Nephron (organoid): ENCODE results near the gene ACOX1.

Experiments
- H3K27ac Mint-ChIP-seq, 3 experiments: 2 replicates each; pipeline ENCODE4 v1.8.0; 2020; ENCODE audit warnings: mixed read lengths in 3 of 3, mild to moderate bottlenecking in 2 of 3, moderate library complexity in 1 of 3
- H3K27me3 Mint-ChIP-seq: 2 replicates; pipeline ENCODE4 v1.8.0; 2021; ENCODE audit warnings: low read depth, mild to moderate bottlenecking, moderate library complexity, mixed read lengths
- H3K36me3 Mint-ChIP-seq: 2 replicates; pipeline ENCODE4 v1.8.0; 2020; ENCODE audit warnings: low read depth, mixed read lengths
- H3K4me1 Mint-ChIP-seq: 2 replicates; pipeline ENCODE4 v1.8.0; 2020; ENCODE audit warnings: mixed read lengths
- H3K4me3 Mint-ChIP-seq, 3 experiments: 2 replicates each; pipeline ENCODE4 v1.8.0; 2020; ENCODE audit warnings: mild to moderate bottlenecking in 3 of 3, mixed read lengths in 3 of 3, moderate library complexity in 2 of 3
- H3K9me3 Mint-ChIP-seq: 2 replicates; pipeline ENCODE4 v1.8.0; 2020; ENCODE audit warnings: mixed read lengths
- TF ChIP-seq, protein P1 (sequence below), 3 experiments: fragments of 200-600 bp; sonication (generic); IDR thresholded peaks; one replicate each; pipeline ENCODE4 v1.5.0; 2021; ENCODE audit warnings: antibody characterized with exemption in 3 of 3; ENCODE audit not compliant: unreplicated experiment in 3 of 3

Gene ACOX1

DNA sequence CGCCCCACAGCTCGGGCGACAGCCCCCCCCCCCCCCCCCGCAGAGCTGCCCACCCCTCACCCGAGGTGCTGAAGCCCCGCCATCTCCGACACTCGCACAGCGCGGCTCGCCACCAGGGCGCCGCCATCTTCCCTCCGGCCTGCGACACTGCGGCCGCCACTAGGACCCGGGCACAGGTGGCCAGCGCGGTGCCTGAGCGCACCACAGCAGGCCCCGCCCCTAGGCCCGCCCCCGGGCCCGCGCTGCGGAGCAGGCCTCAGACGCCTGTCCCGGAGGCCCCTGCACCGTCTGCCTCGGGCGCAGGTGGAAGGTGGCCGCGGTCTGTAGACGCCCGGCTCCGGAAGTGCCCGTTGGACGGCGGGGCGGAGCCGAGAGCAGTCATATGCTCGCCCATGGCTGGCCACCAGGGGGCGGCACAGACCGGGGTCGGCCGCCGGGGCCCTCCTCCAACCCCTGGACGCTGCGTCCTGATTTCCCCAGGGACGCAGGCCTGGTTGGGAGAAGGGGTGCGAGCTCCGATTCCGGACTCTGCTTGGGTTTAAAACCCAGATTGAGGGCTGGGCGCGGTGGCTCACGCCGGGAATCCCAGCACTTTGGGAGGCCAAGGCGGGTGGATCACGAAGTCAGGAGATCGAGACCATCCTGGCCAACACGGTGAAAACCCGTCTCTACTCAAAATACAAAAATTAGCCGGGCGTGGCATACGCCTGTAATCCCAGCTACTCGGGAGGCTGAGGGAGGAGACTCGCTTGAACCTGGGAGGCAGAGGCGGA, 74.0 kb downstream of the ACOX1 start, which contains the start of gene MRPL38:
Gene MRPL38, minus strand, starts transcription at position 136 of the 773 bp plus-strand sequence. Its CDS starts 9 bp downstream, at position 127.
- H3K36me3 Mint-ChIP-seq = peaks cover 7% of the 10 kb centered on the region
- H3K27me3 Mint-ChIP-seq = no peaks in the 10 kb centered on the region
- TF ChIP-seq, protein P1, sequence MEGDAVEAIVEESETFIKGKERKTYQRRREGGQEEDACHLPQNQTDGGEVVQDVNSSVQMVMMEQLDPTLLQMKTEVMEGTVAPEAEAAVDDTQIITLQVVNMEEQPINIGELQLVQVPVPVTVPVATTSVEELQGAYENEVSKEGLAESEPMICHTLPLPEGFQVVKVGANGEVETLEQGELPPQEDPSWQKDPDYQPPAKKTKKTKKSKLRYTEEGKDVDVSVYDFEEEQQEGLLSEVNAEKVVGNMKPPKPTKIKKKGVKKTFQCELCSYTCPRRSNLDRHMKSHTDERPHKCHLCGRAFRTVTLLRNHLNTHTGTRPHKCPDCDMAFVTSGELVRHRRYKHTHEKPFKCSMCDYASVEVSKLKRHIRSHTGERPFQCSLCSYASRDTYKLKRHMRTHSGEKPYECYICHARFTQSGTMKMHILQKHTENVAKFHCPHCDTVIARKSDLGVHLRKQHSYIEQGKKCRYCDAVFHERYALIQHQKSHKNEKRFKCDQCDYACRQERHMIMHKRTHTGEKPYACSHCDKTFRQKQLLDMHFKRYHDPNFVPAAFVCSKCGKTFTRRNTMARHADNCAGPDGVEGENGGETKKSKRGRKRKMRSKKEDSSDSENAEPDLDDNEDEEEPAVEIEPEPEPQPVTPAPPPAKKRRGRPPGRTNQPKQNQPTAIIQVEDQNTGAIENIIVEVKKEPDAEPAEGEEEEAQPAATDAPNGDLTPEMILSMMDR (IDR thresholded peaks at IDR 0.05; ENCODE audit: unreplicated experiment in 3 of 3) = peak; percentile 98 to 100 (median 99)
- no peaks in the 10 kb centered on the region for H3K9me3 Mint-ChIP-seq
- peak within 1 kb of the TSS; percentile 87 to 96 (median 93) for H3K27ac Mint-ChIP-seq
- peak within 1 kb of the TSS; percentile 93 to 95 (median 94) for H3K4me3 Mint-ChIP-seq
- H3K4me1 Mint-ChIP-seq = no peaks in the 10 kb centered on the region

- Mint-ChIP-seq H3K27ac (no peak overlapping the region), H3K4me3 (peak overlapping the region in 2 of 3 experiments; percentile 12 to 28), H3K36me3 (peaks cover 13% of the 10 kb centered on the region), H3K9me3 (no peaks in the 10 kb centered on the region), H3K4me1 (peaks cover 3% of the 10 kb centered on the region), H3K27me3 (no peaks in the 10 kb centered on the region)
- TF ChIP-seq, protein P1 (IDR thresholded peaks at IDR 0.05; ENCODE audit: unreplicated experiment in 3 of 3) = no peak
Measured at GRCh38 chr17:75902406-75902805, 76.6 kb downstream of the ACOX1 start.

DNA sequence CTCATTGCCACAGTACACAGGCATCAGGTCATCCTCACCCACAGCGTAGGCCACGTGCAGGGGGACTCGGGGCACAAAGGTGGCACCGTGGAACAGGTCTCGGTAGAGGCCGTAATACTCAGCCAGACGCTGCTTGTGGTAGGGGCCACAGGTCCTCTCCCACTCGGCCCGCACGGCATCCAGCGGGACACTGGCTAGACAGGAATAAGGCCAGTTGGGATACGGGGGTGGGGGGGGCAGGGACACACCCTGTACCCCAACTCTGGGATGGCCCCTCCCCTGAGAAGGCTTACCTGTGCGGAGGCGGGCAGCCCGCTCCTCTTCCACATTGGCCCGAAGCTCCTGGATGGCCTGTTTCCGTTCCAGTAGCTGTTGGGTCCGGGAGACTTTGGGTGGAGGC, 77.2 kb downstream of the ACOX1 start:
- peaks cover 13% of the 10 kb centered on the region for H3K36me3 Mint-ChIP-seq
- peaks cover 5% of the 10 kb centered on the region for H3K4me1 Mint-ChIP-seq
- peak overlapping the region; percentile 25 to 59 (median 41) for H3K4me3 Mint-ChIP-seq
- no peak overlapping the region for H3K27ac Mint-ChIP-seq
- H3K9me3 Mint-ChIP-seq = no peaks in the 10 kb centered on the region
- no peaks in the 10 kb centered on the region for H3K27me3 Mint-ChIP-seq
- TF ChIP-seq, protein P1 (IDR thresholded peaks at IDR 0.05; ENCODE audit: unreplicated experiment in 3 of 3) = no peak

DNA sequence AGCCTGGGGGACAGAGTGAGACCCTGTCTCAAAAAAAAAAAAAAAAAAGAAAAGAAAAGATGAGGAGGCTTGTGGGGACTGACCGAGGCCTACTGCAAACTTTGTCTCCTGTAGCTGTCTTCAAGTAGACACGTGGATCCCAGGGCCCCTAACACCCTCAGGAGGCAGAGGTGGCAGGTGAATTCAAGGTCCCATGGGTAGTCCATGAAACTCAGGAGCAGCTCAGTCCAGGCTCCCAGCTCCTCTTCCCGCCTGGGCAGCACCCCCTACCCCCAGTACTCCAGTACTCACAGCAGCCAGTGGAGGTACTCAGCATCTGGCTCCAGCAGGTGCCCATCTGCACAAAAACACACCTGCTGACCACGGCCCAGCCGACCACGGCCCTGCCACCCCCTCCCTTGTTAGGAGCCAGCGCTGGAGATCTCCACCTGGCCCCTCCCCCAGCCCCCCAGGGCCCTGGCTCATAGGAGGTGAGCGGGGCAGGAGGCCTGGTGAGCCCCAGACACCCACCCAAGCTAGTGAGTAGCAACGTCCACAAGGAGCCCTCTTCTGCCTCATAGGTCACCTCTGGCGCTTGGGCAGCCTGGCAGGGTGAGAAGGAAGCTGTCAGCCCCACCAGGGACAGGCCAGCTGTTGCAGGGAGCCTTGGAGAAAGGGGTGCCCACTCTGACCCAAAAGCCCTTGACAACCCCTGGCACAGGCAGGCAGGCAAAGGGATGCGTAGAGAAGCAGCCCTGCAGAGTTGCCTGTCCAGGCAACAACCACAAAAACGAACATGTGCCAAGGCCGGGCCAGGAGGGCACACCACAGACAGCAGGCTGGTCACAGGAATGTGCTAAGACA, 78.1 kb downstream of the ACOX1 start:
- Mint-ChIP-seq H3K27me3 (no peaks in the 10 kb centered on the region), H3K36me3 (peaks cover 13% of the 10 kb centered on the region), H3K4me3 (peak overlapping the region; percentile 25 to 59 (median 41)), H3K4me1 (peaks cover 5% of the 10 kb centered on the region), H3K27ac (no peak overlapping the region), H3K9me3 (no peaks in the 10 kb centered on the region)
- TF ChIP-seq, protein P1 (IDR thresholded peaks at IDR 0.05; ENCODE audit: unreplicated experiment in 3 of 3) = no peak

- H3K27ac Mint-ChIP-seq = no peak overlapping the region
- TF ChIP-seq, protein P1 (IDR thresholded peaks at IDR 0.05; ENCODE audit: unreplicated experiment in 3 of 3) = no peak
- H3K9me3 Mint-ChIP-seq = no peaks in the 10 kb centered on the region
- H3K4me1 Mint-ChIP-seq = peaks cover 14% of the 10 kb centered on the region
- H3K36me3 Mint-ChIP-seq = peaks cover 13% of the 10 kb centered on the region
- H3K4me3 Mint-ChIP-seq = peak overlapping the region in 1 of 3 experiments; percentile 20
- no peaks in the 10 kb centered on the region for H3K27me3 Mint-ChIP-seq
Measured at GRCh38 chr17:75899767-75900468, 79.0 kb downstream of the ACOX1 start.
